Activated CD8-positive, alpha-beta memory T cell treated with anti-CD3 and anti-CD28 coated beads for 36 hours (primary cell): ENCODE results near the gene TAF1A. TPM values are rescaled to one million over a fixed set of nuclear protein-coding genes. Genes with fewer than 3 reads are reported as not detected.

ENCODE experiments used
- CTCF ChIA-PET: fragments of 350-600 bp; sonication (Branson Sonifier 250); formaldehyde crosslinking; loops from one replicate; lab custom pipeline; 2021; ENCODE audit warnings: antibody characterized with exemption; lab: Charles Lee
- POLR2A ChIA-PET: fragments of 350-600 bp; sonication (Branson Sonifier 250); formaldehyde crosslinking; loops from one replicate; lab custom pipeline; 2021; ENCODE audit warnings: antibody characterized with exemption; lab: Charles Lee
- total RNA-seq, 2 experiments: library from RNA; stranded (reverse); gene quantifications; one replicate each; pipeline ENCODE4 v1.2.3, GENCODE V29; 2021

The TAF1A gene
- total RNA-seq, 2 experiments from 2014 or later: 22.8 to 25.2 TPM

DNA sequence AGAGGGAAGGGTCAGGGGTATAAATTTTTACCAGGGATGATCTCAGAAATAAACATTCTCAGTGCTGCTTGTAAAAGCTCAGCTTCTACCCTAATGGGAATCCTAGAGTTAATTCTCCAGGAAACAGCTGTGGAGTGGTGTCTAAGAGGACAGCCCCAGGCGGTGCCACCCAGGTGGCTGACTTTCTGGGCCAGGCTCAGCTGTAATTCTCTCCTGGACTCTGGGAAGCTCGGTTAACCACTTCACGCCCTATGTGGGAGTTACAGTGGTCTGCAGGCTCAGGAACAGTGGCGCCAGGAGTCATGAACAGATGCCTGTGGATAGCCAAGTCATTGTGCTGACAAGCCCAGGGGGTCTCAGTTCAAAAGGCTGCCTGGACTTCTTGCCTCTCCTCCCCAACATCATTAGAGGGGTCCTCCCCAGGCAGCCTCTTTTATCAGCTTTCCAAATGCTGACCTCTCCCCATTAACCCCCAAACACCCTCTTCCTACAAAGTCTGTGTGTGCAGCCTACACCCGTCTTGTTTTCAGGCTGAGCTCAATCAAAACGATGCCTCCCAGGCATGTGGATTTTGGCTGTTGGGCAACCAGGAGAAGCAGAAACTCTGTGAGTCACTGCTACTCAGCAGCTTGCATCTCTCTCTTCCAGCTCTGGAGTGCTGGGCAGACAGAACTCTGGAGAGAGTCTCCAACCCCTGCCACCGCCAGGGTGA lies 43.0 kb downstream of the TAF1A start:
- ChIA-PET POLR2A (interaction anchor here (0.6 kb wide), 1 partner anchor 9 kb away, joined by 3 read pairs; no protein-coding TSS in a partner anchor), CTCF (no interaction called here)

DNA sequence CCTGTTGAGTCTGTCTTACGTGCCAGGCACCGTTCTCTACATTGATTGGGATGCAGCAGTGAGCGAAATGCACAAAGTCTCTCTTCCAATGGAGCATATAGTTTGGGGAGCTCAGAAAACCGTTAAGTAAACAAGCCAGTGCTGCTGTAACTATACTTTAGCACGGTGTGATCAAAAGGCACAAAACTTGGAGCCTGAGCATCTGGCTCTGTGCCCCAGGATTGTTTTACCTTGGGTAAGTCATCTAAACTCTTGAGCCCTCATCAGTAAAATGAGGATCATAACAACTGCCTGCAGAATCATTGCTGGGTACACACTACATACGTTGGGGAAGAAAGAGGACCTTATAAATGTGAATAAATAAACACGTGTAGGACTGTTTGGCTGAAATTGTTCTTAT lies 43.6 kb downstream of the TAF1A start:
- POLR2A ChIA-PET: interaction anchor here (0.6 kb wide), 1 partner anchor 8 kb away, joined by 3 read pairs; no protein-coding TSS in a partner anchor
- CTCF ChIA-PET: no interaction called here

DNA sequence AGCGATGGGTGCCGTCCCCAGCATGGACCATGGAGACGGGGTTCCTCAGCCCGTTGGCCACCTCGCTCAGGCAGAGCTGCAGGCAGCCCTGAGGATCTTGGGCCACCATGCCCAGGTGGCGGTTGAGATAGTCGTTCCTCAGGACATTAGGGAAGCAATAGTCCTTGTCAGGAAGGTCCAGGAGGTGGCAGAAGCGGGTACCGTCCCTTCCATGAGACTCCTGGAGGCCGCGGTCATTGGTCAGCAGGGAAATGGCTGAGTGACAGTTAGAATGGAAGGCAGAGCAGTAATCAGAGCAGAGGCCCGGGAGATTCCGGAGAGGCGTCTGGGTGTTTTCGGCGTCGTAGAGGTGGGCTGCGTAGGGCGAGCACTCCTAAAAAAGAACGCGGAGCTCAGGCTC lies 45.9 kb downstream of the TAF1A start:
- ChIA-PET POLR2A (no interaction called here), CTCF (no interaction called here)

DNA sequence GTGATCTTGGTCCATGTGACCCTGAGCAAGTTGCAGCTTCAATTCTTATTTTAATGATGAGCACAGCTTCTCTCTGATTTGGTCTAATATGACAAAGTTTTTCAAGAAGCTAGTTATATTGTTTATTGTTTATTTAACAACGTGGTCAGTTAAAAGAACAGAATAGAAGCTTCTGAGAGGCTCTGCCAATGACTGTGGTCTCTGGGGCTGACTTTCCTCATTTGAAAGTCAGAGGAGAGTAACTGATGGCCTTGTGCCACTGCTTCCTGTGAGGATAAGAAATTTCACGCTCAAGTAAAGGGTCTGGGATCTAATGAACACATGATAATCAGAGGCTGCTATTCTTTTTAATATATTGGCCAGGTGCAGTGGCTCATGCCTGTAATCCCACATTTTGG lies 49.1 kb downstream of the TAF1A start:
- ChIA-PET POLR2A (no interaction called here), CTCF (no interaction called here)

DNA sequence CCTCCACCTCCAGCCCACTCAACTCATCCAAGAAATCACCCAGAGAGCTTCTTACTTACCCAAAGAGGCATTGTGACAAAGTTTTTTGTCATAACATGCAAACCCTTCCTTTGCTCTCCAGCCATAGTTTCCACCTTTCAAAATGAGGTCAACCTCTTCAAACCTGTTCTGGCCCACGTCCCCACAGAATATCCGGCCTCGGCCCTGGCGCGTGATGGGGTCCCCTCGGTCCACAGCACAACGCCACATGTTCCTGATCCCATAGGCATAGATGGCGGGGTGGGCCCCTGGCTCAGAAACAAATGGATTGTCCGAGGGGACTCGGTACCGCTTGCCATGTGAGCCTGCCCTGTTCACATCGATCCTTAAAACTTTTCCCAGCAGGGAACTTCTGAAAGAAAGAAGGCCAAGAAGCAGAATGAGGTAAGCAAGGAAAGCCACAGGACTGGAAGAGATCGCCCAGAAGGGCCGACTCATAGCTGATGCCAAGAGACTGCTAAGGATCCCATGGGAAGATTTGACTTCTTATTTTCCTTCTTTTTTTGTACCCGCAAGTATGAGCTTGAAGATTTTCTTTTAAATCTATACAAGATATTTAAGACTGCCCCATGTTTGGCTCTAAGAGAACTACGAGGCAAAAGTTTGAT lies 49.7 kb downstream of the TAF1A start:
- CTCF ChIA-PET: no interaction called here
- POLR2A ChIA-PET: no interaction called here

DNA sequence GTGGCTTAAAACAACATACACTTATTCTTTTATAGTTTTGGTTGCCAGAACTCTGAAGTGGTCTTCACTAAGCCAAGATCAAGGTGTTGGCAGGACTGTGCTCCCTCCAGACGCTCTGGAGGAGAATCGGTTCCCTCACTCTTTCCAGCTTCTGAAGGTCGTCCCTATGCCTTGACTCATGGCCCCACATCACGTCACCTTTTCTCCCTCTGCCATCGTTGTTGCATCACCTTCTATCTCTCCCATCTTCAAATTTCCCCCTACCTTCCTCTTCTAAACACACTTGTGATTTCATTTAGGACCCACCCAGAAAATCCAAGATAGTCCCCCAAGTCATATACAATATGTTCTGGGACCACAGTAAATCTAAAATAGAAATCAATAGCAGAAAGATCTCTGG lies 54.3 kb downstream of the TAF1A start:
- CTCF ChIA-PET: no interaction called here
- POLR2A ChIA-PET: no interaction called here

DNA sequence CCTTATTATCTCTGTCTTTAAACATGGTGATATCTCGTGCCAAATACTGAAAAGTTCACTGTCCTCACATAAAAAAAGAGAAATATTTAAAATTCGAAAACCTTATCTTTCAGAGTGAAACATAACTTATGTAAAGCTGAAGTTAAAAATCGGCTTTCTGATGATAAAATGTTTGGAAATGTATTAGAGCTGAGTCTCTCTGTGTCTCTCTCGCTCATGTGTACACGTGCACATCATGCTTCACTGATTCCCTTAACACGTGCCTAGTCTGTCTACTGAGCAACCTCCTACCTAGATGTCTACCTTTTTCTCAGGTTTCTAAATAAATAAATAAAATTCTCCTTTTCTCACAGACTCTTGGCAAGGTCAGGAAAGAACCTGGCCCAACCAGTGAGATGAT lies 58.9 kb downstream of the TAF1A start:
- ChIA-PET CTCF (no interaction called here), POLR2A (no interaction called here)

DNA sequence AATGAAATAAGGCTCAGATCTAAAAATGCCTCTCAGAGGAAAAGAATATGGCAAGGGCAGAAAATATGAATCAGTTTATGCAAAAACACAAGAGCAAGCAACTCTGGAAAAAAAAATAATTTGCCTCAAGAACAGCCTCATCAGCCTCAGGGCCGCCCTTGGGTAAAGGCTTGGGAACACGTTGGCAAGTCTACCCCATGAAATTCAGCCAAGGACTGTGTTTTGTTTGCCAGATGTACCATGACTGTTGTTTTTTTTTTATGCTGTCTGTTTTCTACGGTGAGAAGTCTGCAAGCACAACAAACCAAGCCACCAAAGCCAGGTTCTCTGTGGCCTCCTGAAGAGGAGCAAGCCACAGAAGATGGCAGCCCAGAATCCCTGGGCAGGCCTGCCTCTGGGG lies 59.8 kb downstream of the TAF1A start:
- ChIA-PET CTCF (interaction anchor here (0.7 kb wide), 1 partner anchor 51 kb away, joined by 3 read pairs; no protein-coding TSS in a partner anchor), POLR2A (no interaction called here)

DNA sequence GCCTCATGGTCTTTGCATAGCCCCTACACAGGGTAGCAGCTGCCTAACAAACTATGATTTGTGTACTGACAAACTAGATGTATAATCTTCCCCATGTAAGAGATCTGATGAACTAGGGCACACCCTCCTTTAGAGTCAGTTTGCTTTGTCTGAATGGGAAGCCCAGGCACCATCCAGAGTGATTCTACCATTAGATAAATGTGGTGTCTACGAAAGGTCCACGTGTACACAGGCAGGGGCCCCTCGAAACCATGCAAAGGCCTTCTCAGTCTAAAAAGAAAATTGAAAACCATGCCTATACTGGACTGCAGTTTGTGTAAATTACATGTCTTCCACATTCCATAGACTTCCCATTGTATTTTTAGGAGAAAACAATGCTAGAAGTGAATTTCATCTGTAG lies 60.6 kb downstream of the TAF1A start:
- ChIA-PET POLR2A (no interaction called here), CTCF (no interaction called here)

DNA sequence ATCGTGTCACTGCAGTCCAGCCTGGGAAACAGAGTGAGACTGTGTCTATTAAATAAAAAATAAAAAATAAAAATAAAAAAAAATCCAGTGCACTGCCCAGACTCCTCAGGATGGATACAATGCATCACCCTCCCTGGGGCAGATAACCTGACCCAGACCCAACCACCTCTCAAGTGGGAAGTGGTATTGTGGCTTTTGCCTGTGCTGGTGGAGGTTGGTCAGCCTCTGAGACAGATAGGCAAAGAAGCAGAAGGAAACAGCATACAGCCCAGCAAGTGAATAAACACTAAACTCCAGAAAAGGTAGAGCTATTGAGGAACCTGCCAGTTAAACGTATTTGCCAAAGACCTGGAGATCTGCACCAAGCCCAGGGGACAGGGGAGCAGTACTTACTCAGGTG lies 63.8 kb downstream of the TAF1A start:
- POLR2A ChIA-PET: no interaction called here
- CTCF ChIA-PET: no interaction called here

DNA sequence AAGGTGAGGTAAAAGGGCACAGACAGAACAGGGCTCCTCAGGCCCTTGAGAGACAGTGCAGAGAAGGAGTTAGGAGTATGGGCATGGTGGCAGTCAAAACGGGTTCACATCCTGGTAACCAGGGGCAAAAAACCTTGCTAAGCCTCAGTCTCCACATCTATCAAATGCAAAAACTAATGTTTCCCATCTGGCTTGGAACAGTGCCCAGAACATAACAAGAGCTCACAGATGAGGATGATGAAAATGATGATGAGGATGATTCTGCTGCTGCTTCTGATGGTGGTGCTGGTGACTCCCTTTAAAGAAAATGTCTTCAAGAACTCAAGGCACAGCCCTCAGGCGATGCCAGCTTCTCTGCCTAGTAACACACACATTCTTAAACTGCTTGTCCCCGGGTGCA lies 65.9 kb downstream of the TAF1A start:
- POLR2A ChIA-PET: no interaction called here
- CTCF ChIA-PET: no interaction called here

DNA sequence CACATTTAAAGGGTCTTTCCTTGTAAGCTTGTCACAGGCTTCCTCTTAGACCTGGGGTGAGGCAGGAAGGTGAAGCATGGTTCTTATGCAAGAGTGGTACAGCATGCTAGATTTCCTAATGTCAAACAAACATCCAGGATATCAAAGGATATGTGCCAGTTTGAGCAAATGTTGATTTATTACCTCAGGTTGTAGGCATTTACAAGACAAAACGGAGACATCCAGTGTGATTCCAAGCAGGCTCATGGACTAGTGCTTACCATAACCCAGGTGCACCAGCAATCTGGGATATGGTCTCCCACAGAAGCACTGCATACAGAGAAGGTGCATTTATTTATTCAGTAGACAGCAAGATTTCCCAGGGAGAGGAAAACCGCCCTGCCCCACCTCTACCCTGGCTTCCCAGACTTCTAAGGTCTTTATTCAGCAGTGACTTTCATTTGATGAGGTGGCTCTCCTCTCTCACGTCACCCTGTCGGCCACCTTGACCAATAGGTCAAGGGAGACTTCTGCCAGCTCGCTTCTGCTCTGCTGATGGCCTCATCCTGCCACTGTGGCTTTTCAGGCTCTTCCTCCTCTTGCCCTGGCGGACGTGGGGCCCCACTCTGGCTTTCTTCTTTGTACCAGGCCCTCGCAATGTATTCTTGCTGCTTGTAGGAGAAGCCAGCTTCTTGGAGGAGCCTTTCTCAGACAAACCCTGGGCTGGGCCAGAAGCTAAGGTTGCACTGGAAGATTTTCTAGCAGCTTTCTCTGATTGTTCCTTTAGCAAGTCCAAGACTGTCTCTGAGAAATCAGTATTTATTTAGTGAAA lies 67.4 kb downstream of the TAF1A start:
- POLR2A ChIA-PET: no interaction called here
- CTCF ChIA-PET: no interaction called here

DNA sequence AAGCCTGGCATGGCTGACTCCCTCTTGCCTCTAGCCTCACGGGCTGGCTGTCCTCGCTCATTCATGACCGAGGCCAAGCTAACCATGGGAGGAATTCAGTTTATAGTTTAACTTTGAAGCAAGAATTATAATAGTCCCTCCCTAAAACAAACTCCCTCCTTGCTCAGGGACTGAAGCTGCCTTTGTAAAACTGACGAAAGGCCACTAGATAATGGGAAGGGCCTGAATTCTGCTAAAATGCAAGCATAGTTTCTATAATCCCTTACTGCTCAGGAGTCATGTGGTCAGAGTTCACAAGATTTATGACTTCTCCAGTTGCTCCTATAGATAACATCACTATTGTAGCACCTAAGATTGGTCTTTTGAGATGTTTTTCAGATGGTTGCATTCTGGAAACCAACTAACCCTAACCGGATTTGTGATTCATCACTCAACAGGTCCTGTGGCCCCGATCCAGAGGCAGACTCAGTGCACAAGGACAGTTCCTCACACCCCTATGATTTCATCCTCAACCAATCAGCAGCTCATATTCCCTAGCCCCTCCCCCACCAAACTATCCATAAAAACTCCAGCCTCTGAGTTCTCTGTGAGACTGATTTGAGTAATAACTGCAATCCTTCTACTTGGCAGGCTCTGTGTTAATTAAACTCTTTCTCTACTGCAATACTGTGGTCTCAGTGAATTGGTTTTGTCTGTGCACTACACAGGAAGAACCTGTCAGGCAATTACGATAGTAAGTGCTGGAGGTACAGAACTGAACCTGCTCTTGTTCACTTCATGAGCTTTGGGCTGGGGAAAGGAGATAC lies 68.2 kb downstream of the TAF1A start:
- ChIA-PET CTCF (no interaction called here), POLR2A (no interaction called here)

Other genes starting within 250 kb of the TAF1A start
- gene HHIPL2, start 41.8 kb downstream of the TAF1A start, total RNA-seq: under 1 TPM; 0.34 to 0.65 TPM
- gene MIA3, start 28.2 kb upstream of the TAF1A start, total RNA-seq: 10 to 100 TPM; 33.9 to 42.9 TPM
- 10 to 100 TPM; 59.2 to 60.9 TPM for gene AIDA, start 122.6 kb upstream of the TAF1A start, total RNA-seq
- gene BROX, start 122.6 kb upstream of the TAF1A start, total RNA-seq: 10 to 100 TPM; 38.1 to 38.3 TPM
- gene FAM177B, start 147.3 kb upstream of the TAF1A start, total RNA-seq: not detected
- 1 to 10 TPM; 2.1 to 2.4 TPM for gene DISP1, start 225.1 kb upstream of the TAF1A start, total RNA-seq